Measurements from ENCODE around the gene USH2A. TPM values are rescaled to one million over a fixed set of nuclear protein-coding genes. Genes with fewer than 3 reads are reported as not detected.

The USH2A gene
- total RNA-seq, 1 donor from 2014 or later: not detected

DNA sequence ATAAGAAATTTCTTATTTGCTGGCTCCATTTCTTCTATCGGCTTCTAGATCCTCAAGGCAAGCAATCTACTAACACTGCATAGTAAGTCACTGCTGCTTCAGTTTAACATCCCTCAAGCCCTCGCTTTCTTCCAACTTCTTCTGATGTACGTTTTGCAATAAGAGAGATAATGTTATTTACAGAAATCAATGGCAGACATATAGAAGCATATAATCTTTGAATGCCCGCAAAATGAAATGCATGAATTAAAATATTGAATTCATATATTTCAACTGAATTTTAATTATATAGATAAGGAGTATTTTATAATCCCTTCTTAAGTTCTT, 712.4 kb downstream of the USH2A start:
- no peak overlapping the region for H3K4me3 ChIP-seq (ENCODE audit: low read depth, low read length)
- TF ChIP-seq, protein P1, sequence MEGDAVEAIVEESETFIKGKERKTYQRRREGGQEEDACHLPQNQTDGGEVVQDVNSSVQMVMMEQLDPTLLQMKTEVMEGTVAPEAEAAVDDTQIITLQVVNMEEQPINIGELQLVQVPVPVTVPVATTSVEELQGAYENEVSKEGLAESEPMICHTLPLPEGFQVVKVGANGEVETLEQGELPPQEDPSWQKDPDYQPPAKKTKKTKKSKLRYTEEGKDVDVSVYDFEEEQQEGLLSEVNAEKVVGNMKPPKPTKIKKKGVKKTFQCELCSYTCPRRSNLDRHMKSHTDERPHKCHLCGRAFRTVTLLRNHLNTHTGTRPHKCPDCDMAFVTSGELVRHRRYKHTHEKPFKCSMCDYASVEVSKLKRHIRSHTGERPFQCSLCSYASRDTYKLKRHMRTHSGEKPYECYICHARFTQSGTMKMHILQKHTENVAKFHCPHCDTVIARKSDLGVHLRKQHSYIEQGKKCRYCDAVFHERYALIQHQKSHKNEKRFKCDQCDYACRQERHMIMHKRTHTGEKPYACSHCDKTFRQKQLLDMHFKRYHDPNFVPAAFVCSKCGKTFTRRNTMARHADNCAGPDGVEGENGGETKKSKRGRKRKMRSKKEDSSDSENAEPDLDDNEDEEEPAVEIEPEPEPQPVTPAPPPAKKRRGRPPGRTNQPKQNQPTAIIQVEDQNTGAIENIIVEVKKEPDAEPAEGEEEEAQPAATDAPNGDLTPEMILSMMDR (conservative IDR thresholded peaks at IDR 0.05; ENCODE audit: low read depth, low read length): no peak
- DNase-seq (ENCODE audit: low read depth): no peak

DNA sequence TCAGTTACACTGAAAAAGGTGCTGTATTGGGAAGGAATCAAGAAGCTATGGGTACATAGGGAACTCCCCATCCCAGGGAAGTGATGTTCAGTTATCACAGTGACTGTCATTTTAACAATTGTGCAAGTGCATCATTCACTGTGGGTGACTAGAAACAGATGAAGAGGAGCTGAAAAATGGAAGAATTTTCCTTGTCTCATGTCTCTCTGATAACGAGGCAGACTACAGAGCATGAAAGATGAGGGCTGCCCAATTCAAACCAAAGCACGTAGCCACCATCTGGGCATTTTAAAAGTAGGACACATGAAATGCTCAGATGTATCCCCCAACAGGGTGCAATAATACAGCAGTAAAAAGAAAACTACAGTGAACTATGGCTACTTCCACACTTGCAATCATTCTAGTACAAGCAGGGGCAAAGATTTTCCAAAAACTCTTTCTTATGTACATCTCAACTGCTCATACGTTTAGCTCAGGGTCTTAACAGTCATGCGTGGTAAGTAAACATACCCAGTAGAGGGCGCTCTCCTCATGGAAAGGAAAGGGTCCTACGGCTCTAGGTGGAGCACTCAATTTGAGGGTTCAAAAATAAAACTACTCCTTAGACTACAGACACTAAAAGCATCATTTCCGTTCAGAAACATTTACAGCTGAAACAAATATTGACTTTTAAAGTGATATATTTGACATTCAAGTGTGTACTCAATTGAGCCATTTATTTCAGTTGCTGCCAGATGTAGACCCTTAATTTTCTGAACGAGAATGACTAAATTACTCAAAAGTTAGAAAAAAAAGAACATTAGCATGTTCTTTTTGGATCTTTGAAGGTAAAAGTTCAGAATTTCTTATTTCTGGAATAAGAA, 713.0 kb downstream of the USH2A start:
- H3K4me3 ChIP-seq (ENCODE audit: low read depth, low read length): no peak overlapping the region
- TF ChIP-seq, protein P1 (conservative IDR thresholded peaks at IDR 0.05; ENCODE audit: low read depth, low read length): peak; percentile 82
- DNase-seq (ENCODE audit: low read depth): no peak

DNA sequence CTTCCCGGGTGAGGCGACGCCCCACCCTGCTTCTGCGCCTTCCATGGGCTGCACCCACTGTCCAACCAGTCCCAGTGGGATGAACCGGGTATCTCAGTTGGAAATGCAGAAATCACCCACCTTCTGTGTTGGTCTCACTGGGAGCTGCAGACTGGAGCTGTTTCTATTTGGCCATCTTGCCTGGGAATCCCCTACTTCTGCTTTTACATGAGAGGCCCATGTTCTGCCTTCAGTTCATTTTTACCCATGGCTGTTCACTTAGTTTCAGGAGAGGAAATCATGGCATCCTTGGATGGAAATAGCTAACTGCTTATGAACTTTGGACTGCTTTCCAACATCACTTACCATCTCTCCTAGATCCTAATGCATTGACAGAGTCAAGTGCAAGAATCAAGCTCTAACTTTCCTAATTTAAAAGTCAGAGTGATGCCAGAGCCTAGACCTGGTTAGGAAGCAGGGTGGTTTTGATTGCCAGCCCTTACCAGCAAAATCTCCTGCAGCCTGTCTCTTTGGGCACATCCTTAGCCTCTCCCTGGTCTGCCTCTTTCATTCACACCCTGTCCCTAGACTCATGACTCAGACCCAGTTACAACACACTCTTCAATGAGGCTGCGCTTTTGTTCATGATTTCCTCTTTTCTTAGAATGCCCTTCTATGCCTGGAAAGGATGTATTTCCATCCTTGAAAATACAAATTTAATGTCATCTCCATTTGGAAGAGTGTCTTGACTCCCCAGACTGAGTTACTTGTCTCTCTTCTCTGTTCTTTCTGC, 719.0 kb downstream of the USH2A start:
- TF ChIP-seq, protein P1 (conservative IDR thresholded peaks at IDR 0.05; ENCODE audit: low read depth, low read length): no peak
- no peak overlapping the region for H3K4me3 ChIP-seq (ENCODE audit: low read depth, low read length)
- DNase-seq (ENCODE audit: low read depth): no peak

DNA sequence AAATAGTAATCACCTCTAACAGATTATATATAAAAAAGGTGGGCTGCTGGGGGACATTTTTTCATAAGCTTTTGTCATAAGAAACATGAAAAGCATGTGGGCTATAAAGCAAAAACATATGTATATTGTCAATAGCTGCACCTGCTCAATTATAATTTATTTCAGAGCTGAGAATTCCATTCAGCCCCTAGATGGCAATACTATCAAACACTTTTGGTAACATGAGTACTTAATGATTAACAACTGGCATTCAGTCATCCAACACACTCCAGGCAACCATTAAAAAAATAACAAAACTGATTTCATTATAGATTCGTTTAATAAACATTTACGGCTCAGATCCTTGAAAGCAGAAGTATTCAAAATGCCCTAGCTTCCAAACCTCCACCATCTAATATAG, 741.0 kb downstream of the USH2A start:
- DNase-seq (ENCODE audit: low read depth): no peak
- no peak overlapping the region for H3K4me3 ChIP-seq (ENCODE audit: low read depth, low read length)
- TF ChIP-seq, protein P1 (conservative IDR thresholded peaks at IDR 0.05; ENCODE audit: low read depth, low read length): peak; percentile 64

DNA sequence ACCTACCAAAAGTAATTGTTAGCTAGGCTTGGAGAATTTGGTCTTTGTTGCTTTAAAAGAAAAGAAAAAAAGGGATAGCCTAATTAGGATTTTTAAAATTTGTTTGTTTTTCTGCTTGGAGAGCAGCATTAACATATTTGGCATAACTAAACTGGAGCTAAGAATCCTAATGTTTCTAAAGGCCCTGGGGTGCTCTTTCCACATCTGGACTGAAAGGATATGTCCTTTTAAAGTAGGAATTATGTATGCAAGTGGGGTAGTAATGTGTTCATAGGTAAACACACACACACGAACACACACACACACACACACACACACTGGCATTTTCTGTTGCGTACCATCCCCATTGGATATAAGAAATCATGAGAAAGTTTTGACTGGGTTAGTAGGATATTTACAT, 742.2 kb downstream of the USH2A start:
- DNase-seq (ENCODE audit: low read depth): no peak
- H3K4me3 ChIP-seq (ENCODE audit: low read depth, low read length): no peak overlapping the region
- TF ChIP-seq, protein P1 (conservative IDR thresholded peaks at IDR 0.05; ENCODE audit: low read depth, low read length): no peak

DNA sequence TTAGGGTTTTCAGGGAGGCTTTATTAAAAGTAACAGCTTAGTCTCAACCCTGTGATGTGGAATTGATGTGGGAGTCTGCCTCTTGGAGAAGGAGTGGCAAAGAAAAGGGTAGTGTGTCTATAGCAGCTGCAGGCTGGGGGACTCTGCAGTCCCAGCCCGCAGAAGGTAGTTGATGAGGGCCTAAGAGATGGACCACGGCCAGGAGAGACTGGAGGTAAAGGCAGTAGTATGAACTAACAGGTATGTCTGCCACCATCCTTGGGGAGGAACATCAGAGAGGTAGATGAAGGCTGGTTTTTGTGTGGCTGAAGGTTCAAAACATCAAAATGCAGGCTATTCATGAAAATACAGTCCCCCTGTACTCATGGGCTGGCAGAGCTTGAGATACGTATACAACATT, 744.0 kb downstream of the USH2A start:
- DNase-seq (ENCODE audit: low read depth): no peak
- TF ChIP-seq, protein P1 (conservative IDR thresholded peaks at IDR 0.05; ENCODE audit: low read depth, low read length): no peak
- H3K4me3 ChIP-seq (ENCODE audit: low read depth, low read length): no peak overlapping the region

Data from epithelial cell of proximal tubule (primary cell).